HepG2 (cell line): ENCODE measurements around the gene MYO6. TPM values are rescaled to one million over a fixed set of nuclear protein-coding genes. Genes with fewer than 3 reads are reported as not detected.

Experiments used
- ATAC-seq: fragments of 200-7000 bp; cut with Tn5 transposase; 3 replicates; pipeline ENCODE4 v1.9.1; 2020; ENCODE audit warnings: mild to moderate bottlenecking, moderate library complexity
- BruUV-seq: library from RNA; stranded (reverse); fragments of 400-500 nt; replicated peaks from 2 replicates; lab custom pipeline; 2021; lab: Mats Ljungman, UMichigan
- CTCF ChIA-PET: fragments of 300-600 bp; formaldehyde crosslinking; extraction: SDS; loops from one replicate; lab custom pipeline; 2021; ENCODE audit warnings: low total read pairs, inconsistent platforms, low intra/inter-chr PET ratio; lab: Yijun Ruan, JAX
- POLR2A ChIA-PET: fragments of 350-600 bp; sonication (Branson Sonifier 250); formaldehyde crosslinking; loops from one replicate; lab custom pipeline; 2020; ENCODE audit warnings: antibody characterized with exemption, inconsistent platforms; lab: Yijun Ruan, JAX
- DNase-seq: peaks from one replicate; pipeline ENCODE4 v3.0.0-alpha.2; 2015; ENCODE audit warnings: low spot score
- FAIRE-seq: peaks from 3 replicates; lab custom pipeline; 2011; peaks lifted over from hg19 to GRCh38; lab: Jason Lieb, UNC
- H2AFZ ChIP-seq: one replicate; pipeline ENCODE4 v1.6.1; 2011; ENCODE audit warnings: low read length, inconsistent platforms
- H3K27ac ChIP-seq: fragments of 300-600 bp; 3 replicates; pipeline ENCODE4 v1.8.0; 2011; ENCODE audit warnings: mixed run types, mild to moderate bottlenecking, mixed read lengths, low read length, inconsistent platforms; ENCODE audit not compliant: insufficient read depth; ENCODE audit errors: extremely low read length
- H3K27me3 ChIP-seq, 2 experiments: fragments of 200-600 bp in 1 of 2; 2 replicates in 1 of 2; 3 replicates in 1 of 2; pipeline versions ENCODE4 v1.6.0 to v1.8.0; 2011; ENCODE audit warnings: low read length in 2 of 2, mild to moderate bottlenecking in 2 of 2, moderate library complexity in 2 of 2, inconsistent platforms in 1 of 2; ENCODE audit not compliant: insufficient read depth in 2 of 2, control insufficient read depth in 1 of 2
- H3K36me3 ChIP-seq, 2 experiments: fragments of 200-600 bp in 1 of 2; replicated peaks in 1 of 2; 2 replicates in 1 of 2; 3 replicates in 1 of 2; pipeline versions ENCODE4 v1.5.1 to v1.8.0; 2011; ENCODE audit warnings: low read length in 2 of 2, inconsistent platforms in 1 of 2; ENCODE audit not compliant: insufficient read depth in 2 of 2, control insufficient read depth in 1 of 2
- H3K4me1 ChIP-seq: 2 replicates; pipeline ENCODE4 v1.5.1; 2012; ENCODE audit warnings: low read length, inconsistent platforms; ENCODE audit not compliant: insufficient read depth
- H3K4me2 ChIP-seq: 2 replicates; pipeline ENCODE4 v1.6.0; 2011; ENCODE audit warnings: low read depth, low read length, inconsistent platforms
- H3K4me3 ChIP-seq, 3 experiments: fragments of 200-600 bp in 1 of 3; sonication (generic), shearing (Covaris generic) in 1 of 3; replicated peaks in 1 of 3; 2 replicates each; pipeline ENCODE4 v1.5.1; 2011 to 2016; ENCODE audit warnings: low read length in 3 of 3, inconsistent platforms in 2 of 3, low read depth in 2 of 3, mild to moderate bottlenecking in 2 of 3, control low read depth in 1 of 3, mixed read lengths in 1 of 3; ENCODE audit not compliant: insufficient read depth in 1 of 3
- H3K79me2 ChIP-seq: one replicate; pipeline ENCODE4 v1.6.1; 2011; ENCODE audit warnings: low read length, inconsistent platforms; ENCODE audit not compliant: insufficient read depth
- H3K9ac ChIP-seq: 2 replicates; pipeline ENCODE4 v1.6.0; 2011; ENCODE audit warnings: mild to moderate bottlenecking, low read depth, low read length, inconsistent platforms; ENCODE audit not compliant: insufficient read depth
- H3K9me3 ChIP-seq: 2 replicates; pipeline ENCODE4 v1.5.1; 2012; ENCODE audit warnings: mild to moderate bottlenecking, low read length
- H4K20me1 ChIP-seq: 2 replicates; pipeline ENCODE4 v1.6.0; 2011; ENCODE audit warnings: inconsistent platforms, mild to moderate bottlenecking, low read length, moderate library complexity; ENCODE audit not compliant: insufficient read depth
- CENPT ChIP-seq: sonication (generic); formaldehyde crosslinking; IDR thresholded peaks from 2 replicates; pipeline ENCODE4 v1.8.0; 2022; ENCODE audit warnings: low read depth, mild to moderate bottlenecking, moderate library complexity, missing genetic modification reagents
- SMC3 ChIP-seq: IDR thresholded peaks from 2 replicates; pipeline ENCODE4 v1.6.1; 2011; ENCODE audit warnings: low read length, improper control_type of control experiment
- SP4 ChIP-seq: sonication (generic); formaldehyde crosslinking; IDR thresholded peaks from 2 replicates; pipeline ENCODE4 v1.8.1; 2023; ENCODE audit warnings: mild to moderate bottlenecking, missing genetic modification reagents
- ZKSCAN8 ChIP-seq: IDR thresholded peaks from 2 replicates; pipeline ENCODE4 v1.6.1; 2016; ENCODE audit warnings: borderline replicate concordance, missing genetic modification reagents, missing compliant biosample characterization
- ZNF20 ChIP-seq: sonication (generic); formaldehyde crosslinking; IDR thresholded peaks from 2 replicates; pipeline ENCODE4 v1.4.0; 2020; ENCODE audit warnings: mild to moderate bottlenecking, moderate library complexity, missing genetic modification reagents
- ZNF33B ChIP-seq: sonication (generic); formaldehyde crosslinking; IDR thresholded peaks from 2 replicates; pipeline ENCODE4 v1.5.1; 2020; ENCODE audit warnings: mild to moderate bottlenecking, missing genetic modification reagents
- ZNF704 ChIP-seq: sonication (generic); formaldehyde crosslinking; IDR thresholded peaks from 2 replicates; pipeline ENCODE4 v1.8.1; 2023; ENCODE audit warnings: mild to moderate bottlenecking, inconsistent platforms, moderate library complexity, missing genetic modification reagents, borderline replicate concordance
- ZNF782 ChIP-seq: sonication (generic); formaldehyde crosslinking; IDR thresholded peaks from 2 replicates; pipeline ENCODE4 v1.4.0; 2020; ENCODE audit warnings: missing genetic modification reagents, mild to moderate bottlenecking, borderline replicate concordance
- WGBS: methylation state at CpG from one replicate; pipeline ENCODE4 v1.1.6; 2017; ENCODE audit warnings: low lambda C conversion rate; 5-methylcytosine and 5-hydroxymethylcytosine counted together
- in situ Hi-C: cut with HindIII; loops from 2 replicates; pipeline ENCODE4 v1.10.0; 2017; ENCODE audit warnings: low pct_unique_long_range_greater_than_20kb; ENCODE audit not compliant: extremely low pct_ligation_motif_present
- intact Hi-C: fragments of 100-400 bp; cut with micrococcal nuclease; formaldehyde crosslinking; loops from one replicate; pipeline ENCODE4 v1.10.0; 2022; ENCODE audit not compliant: unreplicated experiment
- polyA plus RNA-seq, 8 experiments: library from polyadenylated mRNA; depleted of rRNA in 3 of 8; stranded (reverse) in 7 of 8; unstranded in 1 of 8; fragments of >200 nt; fragmentation: Illumina TruSeq in 4 of 8; extraction: Trizol in 4 of 8; gene quantifications; 2 replicates each; pipeline versions ENCODE4 v1.2.1 to v1.2.3, GENCODE V29; 2011 to 2016; ENCODE audit warnings: low read depth in 4 of 8, missing spikeins in 1 of 8, mixed read lengths in 1 of 8; ENCODE audit not compliant: insufficient read depth in 1 of 8
- total RNA-seq, 5 experiments: library from RNA; depleted of rRNA; stranded (reverse); fragments of >200 nt; fragmentation: Illumina TruSeq; extraction: Trizol; gene quantifications; 2 replicates each; pipeline ENCODE4 v1.2.3, GENCODE V29; 2016; ENCODE audit warnings: low read depth in 1 of 5

The MYO6 gene
- total and polyA plus RNA-seq, 2 of the 13 experiments (the other 11 are each of a cell fraction or from before 2014, with no cell fraction given): 5.4 to 7.5 TPM

DNA sequence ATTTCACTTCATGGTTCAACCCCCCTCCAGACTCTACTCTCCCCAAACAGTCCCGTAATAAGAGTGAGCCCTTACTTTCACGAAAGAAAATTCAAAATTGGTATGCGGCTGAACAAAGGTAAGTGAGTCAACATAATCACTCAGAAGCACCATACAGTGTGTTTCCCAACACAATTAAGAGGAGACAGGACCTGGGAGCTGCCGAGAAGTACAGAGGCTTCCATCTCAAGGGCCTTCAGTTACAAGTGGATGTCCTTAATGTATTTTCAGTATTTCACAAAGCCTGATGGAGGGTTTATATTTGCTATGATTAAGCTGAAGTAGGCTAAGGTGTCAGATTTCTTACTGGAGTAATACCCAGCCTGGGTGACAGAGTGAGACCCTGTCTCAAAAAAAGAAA lies 51.1 kb downstream of the MYO6 start:
- ChIA-PET POLR2A (no interaction called here), CTCF (no interaction called here)
- TF ChIP-seq CENPT (CRISPR knock-in tag): no peak
- TF ChIP-seq SMC3: no peak
- TF ChIP-seq ZNF20 (CRISPR knock-in tag): no peak
- no peak for TF ChIP-seq ZNF33B (CRISPR knock-in tag)
- no peak for TF ChIP-seq ZKSCAN8 (CRISPR knock-in tag)
- TF ChIP-seq ZNF782: no peak
- TF ChIP-seq SP4 (CRISPR knock-in tag): no peak
- no peak for TF ChIP-seq ZNF704 (CRISPR knock-in tag)
- ATAC-seq (no peak), FAIRE-seq (no peak), DNase-seq (no peak)
- no peaks in the 10 kb centered on the region for H4K20me1 ChIP-seq
- intact Hi-C loops: no loop called here
- WGBS: 95% methylated on average over 4 of the region's 4 CpGs
- no peak overlapping the region for H3K4me3 ChIP-seq
- no peak overlapping the region for H3K27ac ChIP-seq
- no TSS peak for BruUV-seq
- peaks cover 6% of the 10 kb centered on the region for H3K4me1 ChIP-seq
- no peaks in the 10 kb centered on the region for H3K79me2 ChIP-seq
- no peak overlapping the region for H2AFZ ChIP-seq
- no peaks in the 10 kb centered on the region for H3K36me3 ChIP-seq
- no peaks in the 10 kb centered on the region for H3K27me3 ChIP-seq
- no peaks in the 10 kb centered on the region for H3K9me3 ChIP-seq
- H3K9ac ChIP-seq: no peak overlapping the region
- in situ Hi-C loops: no loop called here
- no peak overlapping the region for H3K4me2 ChIP-seq
